Endothelial cell of umbilical vein (primary cell): ENCODE results near the gene MNAT1. TPM values are rescaled to one million over a fixed set of nuclear protein-coding genes. Genes with fewer than 3 reads are reported as not detected.
"Not testable (repeated sequence)": the region's sequence is repeated elsewhere in the genome, so short reads cannot be mapped to it uniquely, and the experiment has no call there.

ENCODE experiments used
- BruUV-seq: library from RNA; stranded (reverse); fragments of 400-500 nt; replicated peaks from 2 replicates; lab custom pipeline; 2021; lab: Mats Ljungman, UMichigan
- CTCF ChIA-PET: fragments of 300-600, 350-600 bp; sonication (Branson Sonifier 250); formaldehyde crosslinking; loops from one replicate; lab custom pipeline; 2021; ENCODE audit warnings: antibody characterized with exemption, inconsistent platforms; lab: Charles Lee
- POLR2A ChIA-PET: fragments of 300-600, 350-600 bp; sonication (Branson Sonifier 250); formaldehyde crosslinking; loops from one replicate; lab custom pipeline; 2021; ENCODE audit warnings: antibody characterized with exemption, inconsistent platforms; lab: Charles Lee
- DNase-seq: peaks from one replicate; pipeline ENCODE4 v3.0.0-alpha.2; 2011; ENCODE audit warnings: low read depth, low spot score
- FAIRE-seq: peaks from 2 replicates; lab custom pipeline; 2011; peaks lifted over from hg19 to GRCh38; lab: Jason Lieb, UNC
- H2AFZ ChIP-seq: 2 replicates; pipeline ENCODE4 v1.6.0; 2012; ENCODE audit warnings: low read depth, low read length, control low read depth, inconsistent platforms
- H3K27ac ChIP-seq: 2 replicates; pipeline ENCODE4 v1.5.1; 2011; ENCODE audit warnings: low read depth, mild to moderate bottlenecking, control low read depth, low read length, moderate library complexity; ENCODE audit not compliant: insufficient read depth
- H3K27me3 ChIP-seq, 2 experiments: 2 replicates each; pipeline versions ENCODE4 v1.6.0 to v1.6.1; 2011; ENCODE audit warnings: low read length in 2 of 2, mixed read lengths in 1 of 2; ENCODE audit not compliant: control insufficient read depth in 2 of 2, insufficient read depth in 2 of 2
- H3K36me3 ChIP-seq, 2 experiments: 2 replicates in 1 of 2; 3 replicates in 1 of 2; pipeline ENCODE4 v1.5.1; 2011; ENCODE audit warnings: low read length in 2 of 2, mild to moderate bottlenecking in 1 of 2, moderate library complexity in 1 of 2; ENCODE audit not compliant: control insufficient read depth in 2 of 2, insufficient read depth in 2 of 2; ENCODE audit errors: extremely low read depth in 1 of 2
- H3K4me1 ChIP-seq: 3 replicates; pipeline ENCODE4 v1.5.1; 2011; ENCODE audit warnings: mild to moderate bottlenecking, low read length; ENCODE audit not compliant: control insufficient read depth, insufficient read depth; ENCODE audit errors: extremely low read depth
- H3K4me2 ChIP-seq: 2 replicates; pipeline ENCODE4 v1.6.1; 2011; ENCODE audit warnings: low read length, control low read depth, mixed read lengths; ENCODE audit not compliant: insufficient read depth
- H3K4me3 ChIP-seq, 3 experiments: fragments of 200-600 bp in 1 of 3; sonication (generic), shearing (Covaris generic) in 1 of 3; replicated peaks in 1 of 3; 2 replicates each; pipeline ENCODE4 v1.5.1; 2011 to 2016; ENCODE audit warnings: control low read depth in 3 of 3, low read length in 3 of 3, mild to moderate bottlenecking in 2 of 3, inconsistent platforms in 1 of 3, low read depth in 1 of 3, moderate library complexity in 1 of 3; ENCODE audit not compliant: insufficient read depth in 1 of 3
- H3K79me2 ChIP-seq: 2 replicates; pipeline ENCODE4 v1.6.0; 2012; ENCODE audit warnings: low read length, inconsistent platforms; ENCODE audit not compliant: control insufficient read depth, insufficient read depth
- H3K9ac ChIP-seq: replicated peaks from 2 replicates; pipeline ENCODE3; 2011; ENCODE audit warnings: low read length, control low read depth; ENCODE audit not compliant: insufficient read depth; ENCODE audit errors: extremely low read depth
- H3K9me1 ChIP-seq: replicated peaks from 3 replicates; pipeline ENCODE4 v1.6.0; 2011; ENCODE audit warnings: mild to moderate bottlenecking, low read length; ENCODE audit not compliant: control insufficient read depth, insufficient read depth; ENCODE audit errors: extremely low read depth
- H3K9me3 ChIP-seq: replicated peaks from 2 replicates; pipeline ENCODE4 v1.5.1; 2012; ENCODE audit warnings: low read length, inconsistent platforms; ENCODE audit not compliant: control insufficient read depth, insufficient read depth
- H4K20me1 ChIP-seq: replicated peaks from 2 replicates; pipeline ENCODE3; 2011; ENCODE audit warnings: mild to moderate bottlenecking, low read length; ENCODE audit not compliant: control insufficient read depth, insufficient read depth; ENCODE audit errors: extremely low read depth
- FOS ChIP-seq: IDR thresholded peaks from 2 replicates; pipeline ENCODE4 v1.6.1; 2011; ENCODE audit warnings: mild to moderate bottlenecking, low read length, moderate library complexity, borderline replicate concordance; ENCODE audit not compliant: insufficient read depth
- JUN ChIP-seq: IDR thresholded peaks from 2 replicates; pipeline ENCODE4 v1.6.1; 2011; ENCODE audit warnings: borderline replicate concordance, low read depth; ENCODE audit not compliant: insufficient read length, insufficient read depth
- POLR2AphosphoS5 ChIP-seq: IDR thresholded peaks from 2 replicates; pipeline ENCODE4 v1.6.1; 2012; ENCODE audit warnings: low read depth, mild to moderate bottlenecking, control low read depth, low read length, moderate library complexity; ENCODE audit not compliant: insufficient read depth
- dilution Hi-C: fragments of 300-500 bp; cut with MboI; formaldehyde crosslinking; loops from one replicate; pipeline ENCODE4 v1.15.0; 2019; ENCODE audit warnings: low sequenced_read_pairs; ENCODE audit not compliant: extremely low pct_ligation_motif_present
- intact Hi-C: fragments of 100-400 bp; cut with micrococcal nuclease; formaldehyde crosslinking; loops from one replicate; pipeline ENCODE4 v1.10.0; 2022
- polyA plus RNA-seq, 4 experiments: library from polyadenylated mRNA; depleted of rRNA in 3 of 4; stranded (reverse) in 3 of 4; unstranded in 1 of 4; fragments of >200 nt; gene quantifications; 2 replicates each; pipeline versions ENCODE4 v1.2.1 to v1.2.3, GENCODE V29; 2011 to 2012; ENCODE audit warnings: missing spikeins in 1 of 4
- total RNA-seq: library from RNA; stranded (reverse); gene quantifications from 2 replicates; pipeline ENCODE4 v1.2.3, GENCODE V29; 2021

The MNAT1 gene
- total and polyA plus RNA-seq, 2 donors (not counting 3 experiments of a cell fraction or from before 2014, with no cell fraction given): 35.7 to 55.7 TPM

GRCh38 chr14:60848066-60848465, 113.5 kb downstream of the MNAT1 start:
- Histone ChIP-seq H3K4me1 (no peaks in the 10 kb centered on the region), H4K20me1 (no peaks in the 10 kb centered on the region), H3K27me3 (no peaks in the 10 kb centered on the region), H3K79me2 (no peaks in the 10 kb centered on the region), H2AFZ (no peak overlapping the region), H3K9me1 (no peaks in the 10 kb centered on the region), H3K9me3 (no peaks in the 10 kb centered on the region), H3K4me2 (no peak overlapping the region), H3K9ac (no peak overlapping the region), H3K27ac (no peak overlapping the region), H3K36me3 (no peaks in the 10 kb centered on the region), H3K4me3 (no peak overlapping the region)
- BruUV-seq: no TSS peak
- intact Hi-C loops: no loop called here
- dilution Hi-C loops: no loop called here
- no peak for DNase-seq
- TF ChIP-seq FOS (no peak), JUN (no peak), POLR2AphosphoS5 (no peak)
- FAIRE-seq: no peak
- CTCF ChIA-PET: no interaction called here
- POLR2A ChIA-PET: no interaction called here

DNA sequence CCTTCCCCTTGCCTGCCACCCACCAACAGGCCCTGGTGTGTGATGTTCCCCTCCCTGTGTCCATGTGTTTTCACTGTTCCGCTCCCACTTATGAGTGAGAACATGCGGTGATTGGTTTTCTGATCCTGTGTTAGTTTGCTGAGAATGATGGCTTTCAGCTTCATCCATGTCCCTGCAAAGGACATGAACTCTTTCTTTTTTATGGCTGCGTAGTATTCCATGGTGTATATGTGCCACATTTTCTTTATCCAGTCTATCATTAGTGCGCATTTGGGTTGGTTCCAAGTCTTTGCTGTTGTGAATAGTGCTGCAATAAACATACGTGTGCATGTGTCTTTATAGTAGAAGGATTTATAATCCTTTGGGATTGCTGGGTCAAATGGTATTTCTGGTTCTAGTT, 117.1 kb downstream of the MNAT1 start:
- H3K27ac ChIP-seq, FAIRE-seq, H3K9me3 ChIP-seq, H3K27me3 ChIP-seq, H4K20me1 ChIP-seq, POLR2A ChIA-PET, H3K36me3 ChIP-seq, dilution Hi-C loops, H2AFZ ChIP-seq, H3K79me2 ChIP-seq, H3K9me1 ChIP-seq, H3K4me3 ChIP-seq, H3K9ac ChIP-seq, H3K4me1 ChIP-seq, intact Hi-C loops, H3K4me2 ChIP-seq, BruUV-seq, DNase-seq, CTCF ChIA-PET: not testable (repeated sequence)
